WTC11 (cell line): ENCODE data around the gene TRMT11. TPM values are rescaled to one million over a fixed set of nuclear protein-coding genes. Genes with fewer than 3 reads are reported as not detected.

Source experiments
- ATAC-seq: fragments of 200-7000 bp; cut with Tn5 transposase; 2 replicates; pipeline ENCODE4 v1.10.0; 2021; ENCODE audit warnings: mild to moderate bottlenecking, moderate library complexity
- CTCF ChIA-PET: fragments of 300-600 bp; sonication (Branson Sonifier 250); formaldehyde crosslinking; loops from one replicate; lab custom pipeline; 2021; ENCODE audit warnings: antibody characterized with exemption; lab: Charles Lee
- POLR2A ChIA-PET: fragments of 350-600 bp; sonication (Branson Sonifier 250); formaldehyde crosslinking; loops from one replicate; lab custom pipeline; 2021; ENCODE audit warnings: antibody characterized with exemption; lab: Charles Lee
- DNase-seq: peaks from one replicate; pipeline ENCODE4 v3.0.0; 2021; ENCODE audit warnings: low spot score
- H3K27ac Mint-ChIP-seq: 2 replicates; pipeline ENCODE4 v1.8.0; 2021; ENCODE audit warnings: mixed read lengths
- H3K27me3 Mint-ChIP-seq: 2 replicates; pipeline ENCODE4 v1.8.0; 2021; ENCODE audit warnings: low read depth, mild to moderate bottlenecking, moderate library complexity, mixed read lengths
- H3K36me3 Mint-ChIP-seq: 2 replicates; pipeline ENCODE4 v1.8.0; 2021; ENCODE audit warnings: mixed read lengths
- H3K4me1 Mint-ChIP-seq: 2 replicates; pipeline ENCODE4 v1.8.0; 2022; ENCODE audit warnings: mixed read lengths
- H3K4me3 Mint-ChIP-seq: 2 replicates; pipeline ENCODE4 v1.8.0; 2021; ENCODE audit warnings: mild to moderate bottlenecking, moderate library complexity, mixed read lengths
- H3K9me3 Mint-ChIP-seq: 2 replicates; pipeline ENCODE4 v1.8.0; 2021; ENCODE audit warnings: mixed read lengths
- AFF4 ChIP-seq: sonication (generic); formaldehyde crosslinking; IDR thresholded peaks from 2 replicates; pipeline ENCODE4 v1.8.1; 2023; ENCODE audit warnings: mild to moderate bottlenecking, missing genetic modification reagents, borderline replicate concordance
- ATF3 ChIP-seq: sonication (generic); formaldehyde crosslinking; conservative IDR thresholded peaks from 2 replicates; pipeline ENCODE4 v1.8.1; 2022; ENCODE audit warnings: mild to moderate bottlenecking, missing genetic modification reagents
- FOXP1 ChIP-seq: sonication (generic); formaldehyde crosslinking; IDR thresholded peaks from 2 replicates; pipeline ENCODE4 v1.8.0; 2022; ENCODE audit warnings: missing genetic modification reagents, mild to moderate bottlenecking, moderate library complexity, borderline replicate concordance
- GABPB1 ChIP-seq: sonication (generic); formaldehyde crosslinking; IDR thresholded peaks from 2 replicates; pipeline ENCODE4 v1.8.1; 2023; ENCODE audit warnings: mild to moderate bottlenecking, missing genetic modification reagents
- GRHL2 ChIP-seq: fragments of 250-450 bp; sonication (Bioruptor Pico); IDR thresholded peaks from 2 replicates; pipeline ENCODE4 v1.8.0; 2022; ENCODE audit warnings: mild to moderate bottlenecking, moderate library complexity; ENCODE audit not compliant: insufficient replicate concordance, severe bottlenecking
- NFYB ChIP-seq: sonication (generic); formaldehyde crosslinking; conservative IDR thresholded peaks from 2 replicates; pipeline ENCODE4 v1.8.0; 2022; ENCODE audit warnings: low read depth, missing genetic modification reagents
- ZNF396 ChIP-seq: fragments of 250-450 bp; sonication (Bioruptor Pico); IDR thresholded peaks from 2 replicates; pipeline ENCODE4 v1.8.0; 2021; ENCODE audit warnings: mild to moderate bottlenecking, moderate library complexity, borderline replicate concordance
- ZSCAN18 ChIP-seq: fragments of 250-450 bp; sonication (Bioruptor Pico); IDR thresholded peaks from 2 replicates; pipeline ENCODE4 v2.1.2; 2022; ENCODE audit warnings: mild to moderate bottlenecking, moderate library complexity
- total RNA-seq: library from RNA; stranded (reverse); gene quantifications from 3 replicates; pipeline ENCODE4 v1.2.3, GENCODE V29; 2021
- TF ChIP-seq, protein P1 (sequence below): fragments of 200-600 bp; IDR thresholded peaks from 2 replicates; pipeline ENCODE4 v1.8.0; 2022; ENCODE audit warnings: antibody characterized with exemption
- TF ChIP-seq, protein P2 (sequence below): sonication (generic); formaldehyde crosslinking; IDR thresholded peaks from 2 replicates; pipeline ENCODE4 v1.8.0; 2022; ENCODE audit warnings: missing genetic modification reagents
- TF ChIP-seq, protein P3 (sequence below): sonication (generic); formaldehyde crosslinking; conservative IDR thresholded peaks from 2 replicates; pipeline ENCODE4 v1.8.1; 2023; ENCODE audit warnings: mild to moderate bottlenecking, low read depth, missing genetic modification reagents, moderate library complexity
- TF ChIP-seq, protein P4 (sequence below): sonication (generic); formaldehyde crosslinking; IDR thresholded peaks from 2 replicates; pipeline ENCODE4 v1.8.1; 2022; ENCODE audit warnings: low read depth, missing genetic modification reagents, borderline replicate concordance

The TRMT11 gene
- total RNA-seq, 1 experiment from 2014 or later = 32.3 TPM

DNA sequence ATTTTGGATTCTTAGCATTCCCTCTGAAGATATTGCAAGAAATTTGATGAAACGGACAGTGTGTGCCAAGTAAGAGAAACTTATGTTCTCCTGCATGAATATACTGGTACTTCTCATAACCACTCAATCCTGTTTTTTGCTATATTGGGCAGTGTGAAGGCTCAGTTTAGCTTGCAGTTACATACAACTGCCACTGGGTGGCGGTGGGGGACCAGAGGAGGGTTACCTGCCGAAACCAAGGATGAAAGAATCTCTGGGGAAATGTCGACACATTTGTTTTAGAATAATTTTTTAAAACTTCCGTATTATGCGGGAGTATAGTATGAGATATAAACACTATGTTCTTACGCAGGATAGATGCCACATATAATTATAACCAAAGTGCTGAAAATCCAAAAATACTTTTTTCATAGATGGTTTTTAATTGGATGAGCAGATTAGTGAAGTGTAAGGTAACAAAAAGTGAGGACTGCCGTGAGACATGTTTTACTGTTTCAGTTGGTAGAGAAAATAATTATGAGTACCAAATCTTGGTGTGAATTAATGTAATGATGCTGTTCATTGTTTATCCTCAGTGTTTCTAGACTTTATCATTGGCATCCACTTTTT lies 9.7 kb downstream of the TRMT11 start:
- peak; percentile 96 for ATAC-seq
- no peak overlapping the region for H3K4me3 Mint-ChIP-seq
- peaks cover 3% of the 10 kb centered on the region; the same call in 1 of the 2 replicates for H3K4me1 Mint-ChIP-seq
- no peak overlapping the region for H3K27ac Mint-ChIP-seq
- no peak for TF ChIP-seq GABPB1 (CRISPR knock-in tag)
- TF ChIP-seq, protein P1, sequence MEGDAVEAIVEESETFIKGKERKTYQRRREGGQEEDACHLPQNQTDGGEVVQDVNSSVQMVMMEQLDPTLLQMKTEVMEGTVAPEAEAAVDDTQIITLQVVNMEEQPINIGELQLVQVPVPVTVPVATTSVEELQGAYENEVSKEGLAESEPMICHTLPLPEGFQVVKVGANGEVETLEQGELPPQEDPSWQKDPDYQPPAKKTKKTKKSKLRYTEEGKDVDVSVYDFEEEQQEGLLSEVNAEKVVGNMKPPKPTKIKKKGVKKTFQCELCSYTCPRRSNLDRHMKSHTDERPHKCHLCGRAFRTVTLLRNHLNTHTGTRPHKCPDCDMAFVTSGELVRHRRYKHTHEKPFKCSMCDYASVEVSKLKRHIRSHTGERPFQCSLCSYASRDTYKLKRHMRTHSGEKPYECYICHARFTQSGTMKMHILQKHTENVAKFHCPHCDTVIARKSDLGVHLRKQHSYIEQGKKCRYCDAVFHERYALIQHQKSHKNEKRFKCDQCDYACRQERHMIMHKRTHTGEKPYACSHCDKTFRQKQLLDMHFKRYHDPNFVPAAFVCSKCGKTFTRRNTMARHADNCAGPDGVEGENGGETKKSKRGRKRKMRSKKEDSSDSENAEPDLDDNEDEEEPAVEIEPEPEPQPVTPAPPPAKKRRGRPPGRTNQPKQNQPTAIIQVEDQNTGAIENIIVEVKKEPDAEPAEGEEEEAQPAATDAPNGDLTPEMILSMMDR = peak; percentile 86
- peaks cover 26% of the 10 kb centered on the region for H3K36me3 Mint-ChIP-seq
- no peaks in the 10 kb centered on the region for H3K9me3 Mint-ChIP-seq
- ChIA-PET POLR2A (no interaction called here), CTCF (interaction anchor here (0.6 to 2.0 kb wide), 12 partner anchors 9 to 266 kb away, joined by 3 to 18 read pairs (median 4); partner anchors contain the start of gene TRMT11)
- H3K27me3 Mint-ChIP-seq = no peaks in the 10 kb centered on the region
- DNase-seq = peak; percentile 62

GRCh38 chr6:126002755-126003679 lies 16.7 kb downstream of the TRMT11 start:
- ChIA-PET POLR2A (no interaction called here), CTCF (interaction anchor here (0.9 kb wide), 1 partner anchor 10 kb away, joined by 3 read pairs; no protein-coding TSS in a partner anchor)
- Mint-ChIP-seq H3K4me3 (no peak overlapping the region), H3K36me3 (peaks cover 20% of the 10 kb centered on the region), H3K9me3 (no peaks in the 10 kb centered on the region), H3K27me3 (no peaks in the 10 kb centered on the region), H3K27ac (no peak overlapping the region), H3K4me1 (no peaks in the 10 kb centered on the region)
- ATAC-seq = no peak
- TF ChIP-seq ZSCAN18 (CRISPR knock-in tag) (no peak), NFYB (CRISPR knock-in tag) (no peak), ZNF396 (CRISPR knock-in tag) (no peak), FOXP1 (CRISPR knock-in tag) (no peak), ATF3 (CRISPR knock-in tag) (no peak), AFF4 (CRISPR knock-in tag) (no peak), GRHL2 (CRISPR knock-in tag) (no peak)
- TF ChIP-seq, protein P2, sequence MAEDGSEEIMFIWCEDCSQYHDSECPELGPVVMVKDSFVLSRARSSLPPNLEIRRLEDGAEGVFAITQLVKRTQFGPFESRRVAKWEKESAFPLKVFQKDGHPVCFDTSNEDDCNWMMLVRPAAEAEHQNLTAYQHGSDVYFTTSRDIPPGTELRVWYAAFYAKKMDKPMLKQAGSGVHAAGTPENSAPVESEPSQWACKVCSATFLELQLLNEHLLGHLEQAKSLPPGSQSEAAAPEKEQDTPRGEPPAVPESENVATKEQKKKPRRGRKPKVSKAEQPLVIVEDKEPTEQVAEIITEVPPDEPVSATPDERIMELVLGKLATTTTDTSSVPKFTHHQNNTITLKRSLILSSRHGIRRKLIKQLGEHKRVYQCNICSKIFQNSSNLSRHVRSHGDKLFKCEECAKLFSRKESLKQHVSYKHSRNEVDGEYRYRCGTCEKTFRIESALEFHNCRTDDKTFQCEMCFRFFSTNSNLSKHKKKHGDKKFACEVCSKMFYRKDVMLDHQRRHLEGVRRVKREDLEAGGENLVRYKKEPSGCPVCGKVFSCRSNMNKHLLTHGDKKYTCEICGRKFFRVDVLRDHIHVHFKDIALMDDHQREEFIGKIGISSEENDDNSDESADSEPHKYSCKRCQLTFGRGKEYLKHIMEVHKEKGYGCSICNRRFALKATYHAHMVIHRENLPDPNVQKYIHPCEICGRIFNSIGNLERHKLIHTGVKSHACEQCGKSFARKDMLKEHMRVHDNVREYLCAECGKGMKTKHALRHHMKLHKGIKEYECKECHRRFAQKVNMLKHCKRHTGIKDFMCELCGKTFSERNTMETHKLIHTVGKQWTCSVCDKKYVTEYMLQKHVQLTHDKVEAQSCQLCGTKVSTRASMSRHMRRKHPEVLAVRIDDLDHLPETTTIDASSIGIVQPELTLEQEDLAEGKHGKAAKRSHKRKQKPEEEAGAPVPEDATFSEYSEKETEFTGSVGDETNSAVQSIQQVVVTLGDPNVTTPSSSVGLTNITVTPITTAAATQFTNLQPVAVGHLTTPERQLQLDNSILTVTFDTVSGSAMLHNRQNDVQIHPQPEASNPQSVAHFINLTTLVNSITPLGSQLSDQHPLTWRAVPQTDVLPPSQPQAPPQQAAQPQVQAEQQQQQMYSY (CRISPR knock-in tag) = no peak
- TF ChIP-seq, protein P3, sequence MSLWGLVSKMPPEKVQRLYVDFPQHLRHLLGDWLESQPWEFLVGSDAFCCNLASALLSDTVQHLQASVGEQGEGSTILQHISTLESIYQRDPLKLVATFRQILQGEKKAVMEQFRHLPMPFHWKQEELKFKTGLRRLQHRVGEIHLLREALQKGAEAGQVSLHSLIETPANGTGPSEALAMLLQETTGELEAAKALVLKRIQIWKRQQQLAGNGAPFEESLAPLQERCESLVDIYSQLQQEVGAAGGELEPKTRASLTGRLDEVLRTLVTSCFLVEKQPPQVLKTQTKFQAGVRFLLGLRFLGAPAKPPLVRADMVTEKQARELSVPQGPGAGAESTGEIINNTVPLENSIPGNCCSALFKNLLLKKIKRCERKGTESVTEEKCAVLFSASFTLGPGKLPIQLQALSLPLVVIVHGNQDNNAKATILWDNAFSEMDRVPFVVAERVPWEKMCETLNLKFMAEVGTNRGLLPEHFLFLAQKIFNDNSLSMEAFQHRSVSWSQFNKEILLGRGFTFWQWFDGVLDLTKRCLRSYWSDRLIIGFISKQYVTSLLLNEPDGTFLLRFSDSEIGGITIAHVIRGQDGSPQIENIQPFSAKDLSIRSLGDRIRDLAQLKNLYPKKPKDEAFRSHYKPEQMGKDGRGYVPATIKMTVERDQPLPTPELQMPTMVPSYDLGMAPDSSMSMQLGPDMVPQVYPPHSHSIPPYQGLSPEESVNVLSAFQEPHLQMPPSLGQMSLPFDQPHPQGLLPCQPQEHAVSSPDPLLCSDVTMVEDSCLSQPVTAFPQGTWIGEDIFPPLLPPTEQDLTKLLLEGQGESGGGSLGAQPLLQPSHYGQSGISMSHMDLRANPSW (CRISPR knock-in tag) = no peak
- TF ChIP-seq, protein P4, sequence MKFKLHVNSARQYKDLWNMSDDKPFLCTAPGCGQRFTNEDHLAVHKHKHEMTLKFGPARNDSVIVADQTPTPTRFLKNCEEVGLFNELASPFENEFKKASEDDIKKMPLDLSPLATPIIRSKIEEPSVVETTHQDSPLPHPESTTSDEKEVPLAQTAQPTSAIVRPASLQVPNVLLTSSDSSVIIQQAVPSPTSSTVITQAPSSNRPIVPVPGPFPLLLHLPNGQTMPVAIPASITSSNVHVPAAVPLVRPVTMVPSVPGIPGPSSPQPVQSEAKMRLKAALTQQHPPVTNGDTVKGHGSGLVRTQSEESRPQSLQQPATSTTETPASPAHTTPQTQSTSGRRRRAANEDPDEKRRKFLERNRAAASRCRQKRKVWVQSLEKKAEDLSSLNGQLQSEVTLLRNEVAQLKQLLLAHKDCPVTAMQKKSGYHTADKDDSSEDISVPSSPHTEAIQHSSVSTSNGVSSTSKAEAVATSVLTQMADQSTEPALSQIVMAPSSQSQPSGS (CRISPR knock-in tag) = no peak
- no peak for DNase-seq
